ENCODE measurements around the gene BBS9.

GRCh38 chr7:33087356-33087755, 42.0 kb upstream of the BBS9 start:
- TF ChIP-seq, protein P1, sequence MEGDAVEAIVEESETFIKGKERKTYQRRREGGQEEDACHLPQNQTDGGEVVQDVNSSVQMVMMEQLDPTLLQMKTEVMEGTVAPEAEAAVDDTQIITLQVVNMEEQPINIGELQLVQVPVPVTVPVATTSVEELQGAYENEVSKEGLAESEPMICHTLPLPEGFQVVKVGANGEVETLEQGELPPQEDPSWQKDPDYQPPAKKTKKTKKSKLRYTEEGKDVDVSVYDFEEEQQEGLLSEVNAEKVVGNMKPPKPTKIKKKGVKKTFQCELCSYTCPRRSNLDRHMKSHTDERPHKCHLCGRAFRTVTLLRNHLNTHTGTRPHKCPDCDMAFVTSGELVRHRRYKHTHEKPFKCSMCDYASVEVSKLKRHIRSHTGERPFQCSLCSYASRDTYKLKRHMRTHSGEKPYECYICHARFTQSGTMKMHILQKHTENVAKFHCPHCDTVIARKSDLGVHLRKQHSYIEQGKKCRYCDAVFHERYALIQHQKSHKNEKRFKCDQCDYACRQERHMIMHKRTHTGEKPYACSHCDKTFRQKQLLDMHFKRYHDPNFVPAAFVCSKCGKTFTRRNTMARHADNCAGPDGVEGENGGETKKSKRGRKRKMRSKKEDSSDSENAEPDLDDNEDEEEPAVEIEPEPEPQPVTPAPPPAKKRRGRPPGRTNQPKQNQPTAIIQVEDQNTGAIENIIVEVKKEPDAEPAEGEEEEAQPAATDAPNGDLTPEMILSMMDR (IDR thresholded peaks at IDR 0.05) = no peak
- no peak for TF ChIP-seq POLR2A (IDR thresholded peaks at IDR 0.05)
- TF ChIP-seq EP300 (IDR thresholded peaks at IDR 0.05) = no peak

Data from tibial nerve (tissue), 4 donors.